Trophoblast cell (in vitro differentiated cells and primary cell): ENCODE results near the gene IL1RAPL2.
A peak's percentile ranks its signal among the peaks of the same experiment; 100 is the strongest.

Experiments used
- DNase-seq, 2 donors: peaks; one replicate each; pipeline ENCODE4 v3.0.0-alpha.2; 2016
- H2AFZ ChIP-seq: 2 replicates; pipeline ENCODE4 v1.6.1; 2013; ENCODE audit warnings: low read length, moderate library complexity, mild to moderate bottlenecking; ENCODE audit not compliant: insufficient read depth, poor library complexity
- H2AK5ac ChIP-seq: 2 replicates; pipeline ENCODE4 v1.6.1; 2013; ENCODE audit warnings: mild to moderate bottlenecking, low read length
- H2BK120ac ChIP-seq: 2 replicates; pipeline ENCODE4 v1.6.1; 2013; ENCODE audit warnings: low read length, mild to moderate bottlenecking, moderate library complexity; ENCODE audit not compliant: insufficient read depth, poor library complexity
- H2BK12ac ChIP-seq: 2 replicates; pipeline ENCODE4 v1.6.1; 2013; ENCODE audit warnings: mild to moderate bottlenecking, low read length, moderate library complexity
- H2BK5ac ChIP-seq: 2 replicates; pipeline ENCODE4 v1.6.1; 2013; ENCODE audit warnings: low read length, low read depth, moderate library complexity, mild to moderate bottlenecking; ENCODE audit not compliant: poor library complexity
- H3K14ac ChIP-seq: 2 replicates; pipeline ENCODE4 v1.6.1; 2013; ENCODE audit warnings: mild to moderate bottlenecking, low read length
- H3K18ac ChIP-seq: 2 replicates; pipeline ENCODE4 v1.6.1; 2013; ENCODE audit warnings: mild to moderate bottlenecking, low read length
- H3K23ac ChIP-seq: 2 replicates; pipeline ENCODE4 v1.6.1; 2013; ENCODE audit warnings: low read length
- H3K27ac ChIP-seq: 2 replicates; pipeline ENCODE4 v1.5.1; 2013; ENCODE audit warnings: low read depth, mild to moderate bottlenecking, inconsistent platforms, low read length, moderate library complexity
- H3K27me3 ChIP-seq: 2 replicates; pipeline ENCODE4 v1.6.1; 2013; ENCODE audit warnings: inconsistent platforms, mild to moderate bottlenecking, low read length, moderate library complexity; ENCODE audit not compliant: insufficient read depth
- H3K36me3 ChIP-seq, 2 experiments: 1 replicate in 1 of 2; 2 replicates in 1 of 2; pipeline ENCODE4 v1.6.1; 2013; ENCODE audit warnings: low read length in 2 of 2, mild to moderate bottlenecking in 2 of 2, moderate library complexity in 1 of 2; ENCODE audit not compliant: insufficient read depth in 2 of 2, control insufficient read depth in 1 of 2
- H3K4ac ChIP-seq: 2 replicates; pipeline ENCODE4 v1.6.1; 2013; ENCODE audit warnings: low read depth, mild to moderate bottlenecking, low read length, moderate library complexity
- H3K4me1 ChIP-seq, 2 experiments: 1 replicate in 1 of 2; 2 replicates in 1 of 2; pipeline ENCODE4 v1.6.1; 2013; ENCODE audit warnings: low read length in 2 of 2, mild to moderate bottlenecking in 2 of 2, moderate library complexity in 1 of 2; ENCODE audit not compliant: insufficient read depth in 2 of 2, control insufficient read depth in 1 of 2
- H3K4me2 ChIP-seq: 2 replicates; pipeline ENCODE4 v1.6.1; 2013; ENCODE audit warnings: inconsistent platforms, mild to moderate bottlenecking, low read length, moderate library complexity
- H3K4me3 ChIP-seq: 2 replicates; pipeline ENCODE4 v1.5.1; 2013; ENCODE audit warnings: mild to moderate bottlenecking, low read depth, low read length, inconsistent platforms
- H3K79me1 ChIP-seq: one replicate; pipeline ENCODE4 v1.6.1; 2013; ENCODE audit warnings: low read length
- H3K79me2 ChIP-seq: 2 replicates; pipeline ENCODE4 v1.6.1; 2013; ENCODE audit warnings: low read length, mild to moderate bottlenecking; ENCODE audit not compliant: control insufficient read depth, insufficient read depth, poor library complexity
- H3K9ac ChIP-seq: 2 replicates; pipeline ENCODE4 v1.6.1; 2013; ENCODE audit warnings: mild to moderate bottlenecking, low read length
- H3K9me3 ChIP-seq: 2 replicates; pipeline ENCODE4 v1.6.1; 2013; ENCODE audit warnings: low read depth, mild to moderate bottlenecking, control low read depth, inconsistent platforms, low read length; ENCODE audit not compliant: insufficient read depth
- H4K12ac ChIP-seq: 2 replicates; pipeline ENCODE4 v1.6.1; 2013; ENCODE audit warnings: low read depth, mild to moderate bottlenecking, low read length, moderate library complexity
- H4K8ac ChIP-seq: 2 replicates; pipeline ENCODE4 v1.6.1; 2013; ENCODE audit warnings: low read depth, mild to moderate bottlenecking, low read length, moderate library complexity
- H4K91ac ChIP-seq: one replicate; pipeline ENCODE4 v1.6.1; 2013; ENCODE audit warnings: low read depth, mild to moderate bottlenecking, low read length, moderate library complexity
- WGBS: extraction: QIAGEN DNeasy Blood & Tissue Kit; methylation state at CpG from one replicate; pipeline ENCODE4 v1.1.7; 2013; ENCODE audit warnings: missing lambda C conversion rate; ENCODE audit not compliant: insufficient read length, insufficient coverage; ENCODE audit errors: extremely low coverage; 5-methylcytosine and 5-hydroxymethylcytosine counted together

IL1RAPL2 gene

GRCh38 chrX:104662694-104663093, 96.7 kb downstream of the IL1RAPL2 start:
- no peaks in the 10 kb centered on the region for H3K4me1 ChIP-seq
- no peak overlapping the region for H2BK120ac ChIP-seq
- no peak overlapping the region for H3K4me3 ChIP-seq
- no peak overlapping the region for H4K8ac ChIP-seq
- H3K79me2 ChIP-seq = no peaks in the 10 kb centered on the region
- no peaks in the 10 kb centered on the region for H3K79me1 ChIP-seq
- H3K36me3 ChIP-seq = no peaks in the 10 kb centered on the region
- H2BK5ac ChIP-seq = no peak overlapping the region
- H3K27me3 ChIP-seq = no peaks in the 10 kb centered on the region
- no peak overlapping the region for H4K91ac ChIP-seq
- DNase-seq = peak in 1 of 2 donors; percentile 64
- H2AFZ ChIP-seq = no peak overlapping the region
- no peak overlapping the region for H2BK12ac ChIP-seq
- no peak overlapping the region for H2AK5ac ChIP-seq
- H3K9ac ChIP-seq = no peak overlapping the region
- no peaks in the 10 kb centered on the region for H3K9me3 ChIP-seq
- no peak overlapping the region for H3K14ac ChIP-seq
- no peak overlapping the region for H3K4me2 ChIP-seq
- H3K27ac ChIP-seq = no peak overlapping the region
- H3K18ac ChIP-seq = no peak overlapping the region
- no peak overlapping the region for H3K4ac ChIP-seq
- H3K23ac ChIP-seq = no peak overlapping the region
- no peak overlapping the region for H4K12ac ChIP-seq

DNA sequence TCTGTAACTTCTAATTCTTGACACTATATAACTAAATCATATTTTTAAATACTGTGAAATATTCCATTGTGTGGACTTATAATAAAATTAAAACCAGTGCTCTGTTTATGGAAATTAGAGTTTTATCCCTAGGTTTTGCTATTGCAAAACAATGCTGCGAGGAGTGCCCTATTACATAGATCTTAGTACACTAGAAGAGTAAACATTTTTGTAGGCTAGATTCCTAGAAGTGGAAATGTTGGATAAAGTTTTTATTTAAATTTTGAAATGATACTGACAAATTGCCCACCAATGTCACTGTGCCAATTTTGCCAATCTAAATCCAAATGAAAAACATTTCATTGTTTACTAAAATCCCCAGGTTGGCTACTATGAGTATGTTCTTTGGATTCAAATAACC, 99.7 kb downstream of the IL1RAPL2 start:
- no peak overlapping the region for H3K4ac ChIP-seq
- H2BK12ac ChIP-seq = no peak overlapping the region
- no peak overlapping the region for H4K8ac ChIP-seq
- no peaks in the 10 kb centered on the region for H3K27me3 ChIP-seq
- H3K18ac ChIP-seq = no peak overlapping the region
- no CpG with 5 or more reads among the region's 1 CpG for WGBS
- H3K4me2 ChIP-seq = no peak overlapping the region
- no peak overlapping the region for H2BK120ac ChIP-seq
- no peak overlapping the region for H4K12ac ChIP-seq
- H2AFZ ChIP-seq = no peak overlapping the region
- no peaks in the 10 kb centered on the region for H3K36me3 ChIP-seq
- H3K14ac ChIP-seq = no peak overlapping the region
- H4K91ac ChIP-seq = no peak overlapping the region
- H3K4me1 ChIP-seq = no peaks in the 10 kb centered on the region
- no peak overlapping the region for H3K23ac ChIP-seq
- no peaks in the 10 kb centered on the region for H3K79me2 ChIP-seq
- H2BK5ac ChIP-seq = no peak overlapping the region
- H3K9me3 ChIP-seq = no peaks in the 10 kb centered on the region
- no peak for DNase-seq
- no peak overlapping the region for H3K4me3 ChIP-seq
- H3K79me1 ChIP-seq = no peaks in the 10 kb centered on the region
- no peak overlapping the region for H2AK5ac ChIP-seq
- no peak overlapping the region for H3K27ac ChIP-seq
- H3K9ac ChIP-seq = no peak overlapping the region

DNA sequence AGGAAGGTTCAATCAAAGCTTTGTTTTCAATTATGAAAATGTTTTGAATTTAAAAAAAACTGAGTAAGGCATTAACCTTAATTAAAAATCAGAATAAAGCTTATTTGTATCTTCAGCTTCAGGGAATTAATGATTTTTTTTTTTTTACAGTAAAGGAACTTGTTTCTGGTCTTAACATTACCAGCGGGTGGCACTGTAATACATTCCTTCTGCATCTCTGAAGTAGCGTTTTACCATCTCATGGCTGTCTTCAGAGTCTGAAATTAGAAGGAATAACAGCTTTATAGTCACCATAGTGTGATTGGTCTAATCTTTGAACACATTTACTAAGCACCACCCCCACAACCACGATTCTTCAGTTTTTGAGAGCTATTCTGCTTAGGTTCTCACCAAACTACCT, 102.6 kb downstream of the IL1RAPL2 start:
- Histone ChIP-seq H3K27me3 (no peaks in the 10 kb centered on the region), H2AK5ac (no peak overlapping the region), H3K4me2 (no peak overlapping the region)

GRCh38 chrX:104669063-104669462, 103.1 kb downstream of the IL1RAPL2 start:
- H4K12ac ChIP-seq = no peak overlapping the region
- no peak overlapping the region for H4K91ac ChIP-seq
- no peak overlapping the region for H2AFZ ChIP-seq
- no peaks in the 10 kb centered on the region for H3K4me1 ChIP-seq
- no peak overlapping the region for H2BK12ac ChIP-seq
- H3K9ac ChIP-seq = no peak overlapping the region
- no peak overlapping the region for H2BK120ac ChIP-seq
- H3K27ac ChIP-seq = no peak overlapping the region
- H3K79me2 ChIP-seq = no peaks in the 10 kb centered on the region
- no peak overlapping the region for H3K4me2 ChIP-seq
- no peaks in the 10 kb centered on the region for H3K36me3 ChIP-seq
- H3K27me3 ChIP-seq = no peaks in the 10 kb centered on the region
- H3K9me3 ChIP-seq = no peaks in the 10 kb centered on the region
- no CpG with 5 or more reads among the region's 4 CpGs for WGBS
- H3K79me1 ChIP-seq = no peaks in the 10 kb centered on the region
- no peak overlapping the region for H3K14ac ChIP-seq
- DNase-seq = no peak
- H3K18ac ChIP-seq = no peak overlapping the region
- H2BK5ac ChIP-seq = no peak overlapping the region
- no peak overlapping the region for H2AK5ac ChIP-seq
- no peak overlapping the region for H3K23ac ChIP-seq
- no peak overlapping the region for H3K4me3 ChIP-seq
- no peak overlapping the region for H4K8ac ChIP-seq
- H3K4ac ChIP-seq = no peak overlapping the region

More for the DNA sequence above, 102.6 kb downstream of the IL1RAPL2 start:
- Histone ChIP-seq H3K23ac (no peak overlapping the region), H2AFZ (no peak overlapping the region), H2BK5ac (no peak overlapping the region), H3K79me1 (no peaks in the 10 kb centered on the region), H3K18ac (no peak overlapping the region), H3K4me1 (no peaks in the 10 kb centered on the region), H3K36me3 (no peaks in the 10 kb centered on the region), H4K8ac (no peak overlapping the region), H3K27ac (no peak overlapping the region), H3K4ac (no peak overlapping the region), H4K12ac (no peak overlapping the region), H3K9me3 (no peaks in the 10 kb centered on the region), H3K79me2 (no peaks in the 10 kb centered on the region), H2BK120ac (no peak overlapping the region), H2BK12ac (no peak overlapping the region), H3K9ac (no peak overlapping the region), H3K4me3 (no peak overlapping the region), H3K14ac (no peak overlapping the region), H4K91ac (no peak overlapping the region)
- DNase-seq = peak in 1 of 2 donors; percentile 21
- no CpG with 5 or more reads among the region's 3 CpGs for WGBS
